Mesendoderm (in vitro differentiated cells): Measurements from ENCODE around the gene PLPP6.

Experiments used
- DNase-seq: peaks from one replicate; pipeline ENCODE4 v3.0.0; 2013
- H2AK5ac ChIP-seq: 2 replicates; pipeline ENCODE4 v1.6.1; 2013; ENCODE audit warnings: low read length, inconsistent platforms
- H2BK120ac ChIP-seq: 2 replicates; pipeline ENCODE4 v1.6.1; 2013; ENCODE audit warnings: low read depth, mild to moderate bottlenecking, low read length, moderate library complexity, mixed read lengths
- H2BK15ac ChIP-seq: replicated peaks from 2 replicates; pipeline ENCODE4 v1.6.1; 2013; ENCODE audit warnings: low read depth, mild to moderate bottlenecking, moderate library complexity
- H2BK5ac ChIP-seq: 2 replicates; pipeline ENCODE4 v1.6.1; 2013; ENCODE audit warnings: low read length, inconsistent platforms
- H3K18ac ChIP-seq: 2 replicates; pipeline ENCODE4 v1.6.1; 2013; ENCODE audit warnings: mild to moderate bottlenecking, low read length, mixed read lengths
- H3K23ac ChIP-seq: one replicate; pipeline ENCODE4 v1.6.1; 2013; ENCODE audit warnings: low read length
- H3K27ac ChIP-seq: 2 replicates; pipeline ENCODE4 v1.5.1; 2013; ENCODE audit warnings: low read depth, mild to moderate bottlenecking, inconsistent platforms, low read length, moderate library complexity
- H3K27me3 ChIP-seq: 2 replicates; pipeline ENCODE4 v1.6.1; 2013; ENCODE audit warnings: low read length, control low read depth, mild to moderate bottlenecking, inconsistent platforms; ENCODE audit not compliant: insufficient read depth, poor library complexity
- H3K36me3 ChIP-seq: 2 replicates; pipeline ENCODE4 v1.6.1; 2013; ENCODE audit warnings: low read length, inconsistent platforms; ENCODE audit not compliant: control insufficient read depth, insufficient read depth
- H3K4ac ChIP-seq: one replicate; pipeline ENCODE4 v1.6.1; 2013; ENCODE audit warnings: low read depth, mild to moderate bottlenecking, low read length, moderate library complexity
- H3K4me1 ChIP-seq: 2 replicates; pipeline ENCODE4 v1.6.1; 2013; ENCODE audit warnings: low read depth, low read length, inconsistent platforms; ENCODE audit not compliant: control insufficient read depth
- H3K4me2 ChIP-seq: 2 replicates; pipeline ENCODE4 v1.6.1; 2013; ENCODE audit warnings: low read length
- H3K4me3 ChIP-seq: 2 replicates; pipeline ENCODE4 v1.5.1; 2013; ENCODE audit warnings: mild to moderate bottlenecking, low read length
- H3K56ac ChIP-seq: one replicate; pipeline ENCODE4 v1.6.1; 2013; ENCODE audit warnings: low read length
- H3K79me1 ChIP-seq: 2 replicates; pipeline ENCODE4 v1.6.1; 2013; ENCODE audit warnings: low read length, inconsistent platforms
- H3K79me2 ChIP-seq: 2 replicates; pipeline ENCODE4 v1.6.1; 2013; ENCODE audit warnings: mild to moderate bottlenecking, low read length; ENCODE audit not compliant: control insufficient read depth, insufficient read depth
- H3K9ac ChIP-seq: 2 replicates; pipeline ENCODE4 v1.6.1; 2013; ENCODE audit warnings: low read length, inconsistent platforms
- H4K5ac ChIP-seq: one replicate; pipeline ENCODE4 v1.6.1; 2013; ENCODE audit warnings: low read length
- H4K8ac ChIP-seq: one replicate; pipeline ENCODE4 v1.6.1; 2013; ENCODE audit warnings: low read depth, mild to moderate bottlenecking, control low read depth, low read length, moderate library complexity
- WGBS: extraction: QIAGEN DNeasy Blood & Tissue Kit; methylation state at CpG from one replicate; pipeline ENCODE4 v1.1.7; 2013; ENCODE audit warnings: low lambda C conversion rate, missing lambda C conversion rate; ENCODE audit not compliant: insufficient coverage; ENCODE audit errors: extremely low coverage; 5-methylcytosine and 5-hydroxymethylcytosine counted together

PLPP6 gene

GRCh38 chr9:4662989-4663792 lies 1.1 kb downstream of the PLPP6 start:
- Histone ChIP-seq H3K27ac (no peak overlapping the region), H3K79me2 (no peaks in the 10 kb centered on the region), H3K4ac (no peak overlapping the region), H3K36me3 (no peaks in the 10 kb centered on the region), H2BK15ac (no peak overlapping the region), H3K4me1 (peaks cover 8% of the 10 kb centered on the region), H2BK5ac (no peak overlapping the region), H4K8ac (no peak overlapping the region), H3K4me2 (peak overlapping the region; percentile 73), H2AK5ac (no peak overlapping the region), H3K79me1 (peaks cover 3% of the 10 kb centered on the region), H4K5ac (no peak overlapping the region), H3K18ac (no peak overlapping the region), H2BK120ac (no peak overlapping the region), H3K9ac (peak overlapping the region; percentile 67), H3K4me3 (no peak overlapping the region), H3K27me3 (no peaks in the 10 kb centered on the region), H3K23ac (no peak overlapping the region), H3K56ac (peak overlapping the region; percentile 91)
- no CpG with 5 or more reads among the region's 13 CpGs for WGBS
- peak; percentile 61 for DNase-seq

- Histone ChIP-seq H3K4me2 (peak overlapping the region; percentile 12), H3K18ac (no peak overlapping the region), H3K4ac (no peak overlapping the region), H2BK15ac (no peak overlapping the region), H2BK120ac (no peak overlapping the region), H3K4me1 (peaks cover 8% of the 10 kb centered on the region), H3K79me1 (peaks cover 3% of the 10 kb centered on the region), H3K27me3 (no peaks in the 10 kb centered on the region), H3K36me3 (no peaks in the 10 kb centered on the region), H3K9ac (peak overlapping the region; percentile 15), H3K27ac (no peak overlapping the region), H3K4me3 (no peak overlapping the region), H4K5ac (no peak overlapping the region), H3K79me2 (no peaks in the 10 kb centered on the region), H2AK5ac (no peak overlapping the region), H2BK5ac (no peak overlapping the region), H4K8ac (no peak overlapping the region), H3K56ac (no peak overlapping the region), H3K23ac (no peak overlapping the region)
- WGBS, result no CpG with 5 or more reads among the region's 3 CpGs
- no peak for DNase-seq
Observed at GRCh38 chr9:4663956-4664355, 1.9 kb downstream of the PLPP6 start.

- no CpG with 5 or more reads among the region's 2 CpGs for WGBS
- H4K8ac ChIP-seq, result no peak overlapping the region
- H3K79me1 ChIP-seq, result peaks cover 3% of the 10 kb centered on the region
- no peak overlapping the region for H3K27ac ChIP-seq
- peak; percentile 54 for DNase-seq
- H3K36me3 ChIP-seq, result no peaks in the 10 kb centered on the region
- H3K9ac ChIP-seq, result no peak overlapping the region
- H3K56ac ChIP-seq, result no peak overlapping the region
- no peak overlapping the region for H2BK120ac ChIP-seq
- H2BK15ac ChIP-seq, result no peak overlapping the region
- no peaks in the 10 kb centered on the region for H3K27me3 ChIP-seq
- no peak overlapping the region for H2BK5ac ChIP-seq
- no peak overlapping the region for H3K18ac ChIP-seq
- no peak overlapping the region for H4K5ac ChIP-seq
- no peak overlapping the region for H3K4me2 ChIP-seq
- H3K79me2 ChIP-seq, result no peaks in the 10 kb centered on the region
- no peak overlapping the region for H2AK5ac ChIP-seq
- H3K4me1 ChIP-seq, result peaks cover 8% of the 10 kb centered on the region
- no peak overlapping the region for H3K23ac ChIP-seq
- no peak overlapping the region for H3K4ac ChIP-seq
- no peak overlapping the region for H3K4me3 ChIP-seq
Observed at GRCh38 chr9:4665357-4665756, 3.3 kb downstream of the PLPP6 start.

GRCh38 chr9:4666042-4666699 lies 4.1 kb downstream of the PLPP6 start, which contains the start of gene SPATA6L:
Gene SPATA6L (minus strand): TSS chr9:4666480. CDS start chr9:4666250, 230 bp downstream.
- no peak within 1 kb of the TSS for H4K5ac ChIP-seq
- no peaks in the 10 kb centered on the region for H3K36me3 ChIP-seq
- H3K9ac ChIP-seq, result peak within 1 kb of the TSS; percentile 53
- no peak within 1 kb of the TSS for H4K8ac ChIP-seq
- H2AK5ac ChIP-seq, result no peak within 1 kb of the TSS
- no peak within 1 kb of the TSS for H2BK15ac ChIP-seq
- H2BK5ac ChIP-seq, result no peak within 1 kb of the TSS
- peak within 1 kb of the TSS; percentile 19 for H3K4me3 ChIP-seq
- peaks cover 8% of the 10 kb centered on the region for H3K4me1 ChIP-seq
- no peaks in the 10 kb centered on the region for H3K27me3 ChIP-seq
- DNase-seq, result peak; percentile 51
- no peak within 1 kb of the TSS for H3K27ac ChIP-seq
- no peak within 1 kb of the TSS for H3K23ac ChIP-seq
- H3K4ac ChIP-seq, result no peak within 1 kb of the TSS
- H3K18ac ChIP-seq, result peak within 1 kb of the TSS; percentile 0
- no peaks in the 10 kb centered on the region for H3K79me2 ChIP-seq
- H3K56ac ChIP-seq, result peak within 1 kb of the TSS; percentile 63
- H3K79me1 ChIP-seq, result peaks cover 3% of the 10 kb centered on the region
- no CpG with 5 or more reads among the region's 36 CpGs for WGBS
- no peak within 1 kb of the TSS for H2BK120ac ChIP-seq
- H3K4me2 ChIP-seq, result peak within 1 kb of the TSS; percentile 38

GRCh38 chr9:4667681-4668080 lies 5.6 kb downstream of the PLPP6 start:
- no peaks in the 10 kb centered on the region for H3K27me3 ChIP-seq
- H3K79me2 ChIP-seq, result no peaks in the 10 kb centered on the region
- H4K5ac ChIP-seq, result no peak overlapping the region
- no peak overlapping the region for H3K23ac ChIP-seq
- H2BK5ac ChIP-seq, result no peak overlapping the region
- H3K4ac ChIP-seq, result no peak overlapping the region
- peaks cover 3% of the 10 kb centered on the region for H3K79me1 ChIP-seq
- peaks cover 8% of the 10 kb centered on the region for H3K4me1 ChIP-seq
- H2AK5ac ChIP-seq, result no peak overlapping the region
- H3K18ac ChIP-seq, result no peak overlapping the region
- H3K56ac ChIP-seq, result no peak overlapping the region
- no peak overlapping the region for H3K27ac ChIP-seq
- H3K4me2 ChIP-seq, result no peak overlapping the region
- DNase-seq, result no peak
- H3K36me3 ChIP-seq, result no peaks in the 10 kb centered on the region
- H2BK120ac ChIP-seq, result no peak overlapping the region
- no peak overlapping the region for H2BK15ac ChIP-seq
- H3K9ac ChIP-seq, result no peak overlapping the region
- WGBS, result no CpG with 5 or more reads among the region's 1 CpG
- no peak overlapping the region for H4K8ac ChIP-seq
- H3K4me3 ChIP-seq, result no peak overlapping the region
